ENCODE results near the gene YWHAQ. TPM values are rescaled to one million over a fixed set of nuclear protein-coding genes. Genes with fewer than 3 reads are reported as not detected.

Gene YWHAQ
- total and polyA plus RNA-seq, 2 of the 4 experiments (the other 2 are of a cell fraction): 196 to 255 TPM

DNA sequence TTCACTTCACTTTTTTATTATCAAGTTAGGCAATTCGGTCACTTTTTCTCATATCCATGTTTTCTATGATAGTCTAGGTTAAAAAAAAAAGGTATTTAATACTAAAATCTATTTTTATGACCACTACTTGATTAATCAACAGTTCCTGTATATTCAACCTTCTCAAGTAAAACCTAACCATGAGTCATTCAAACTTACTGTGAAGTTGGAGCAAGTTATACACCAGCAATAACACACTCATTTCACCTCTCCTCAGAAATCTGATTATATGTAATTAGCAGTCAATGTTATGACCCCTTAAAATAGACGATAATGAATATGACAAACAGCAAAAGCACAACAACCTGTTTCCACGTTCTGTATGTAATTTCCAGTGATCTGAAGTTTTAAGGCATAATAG, 40.2 kb downstream of the YWHAQ start:
- H3K56ac ChIP-seq (ENCODE audit: extremely low read depth, insufficient read depth, low read length): no peak overlapping the region
- no peak overlapping the region for H2AK9ac ChIP-seq (replicated peaks; ENCODE audit: low read depth, low read length, poor library complexity)
- no peaks in the 10 kb centered on the region for H3K9me3 ChIP-seq (ENCODE audit: control insufficient read depth, insufficient read depth, low read length)
- intact Hi-C loops (cut with micrococcal nuclease): no loop called here
- H4K5ac ChIP-seq (ENCODE audit: low read depth, low read length): no peak overlapping the region
- no peak overlapping the region for H2AFZ ChIP-seq (replicated peaks; ENCODE audit: low read length, poor library complexity)
- H3K9ac ChIP-seq (ENCODE audit: low read depth, low read length): no peak overlapping the region
- no peak; the same call in 1 of the 2 replicates for TF ChIP-seq BHLHE40 (IDR thresholded peaks at IDR 0.05; ENCODE audit: low read depth, low read length)
- TF ChIP-seq CEBPB (IDR thresholded peaks at IDR 0.05; ENCODE audit: low read depth, low read length): no peak
- no peak for TF ChIP-seq NFE2L2 (IDR thresholded peaks at IDR 0.05; ENCODE audit: low read depth, low read length)
- TF ChIP-seq RCOR1 (IDR thresholded peaks at IDR 0.05; ENCODE audit: insufficient replicate concordance, low read length): no peak
- TF ChIP-seq, protein P1, sequence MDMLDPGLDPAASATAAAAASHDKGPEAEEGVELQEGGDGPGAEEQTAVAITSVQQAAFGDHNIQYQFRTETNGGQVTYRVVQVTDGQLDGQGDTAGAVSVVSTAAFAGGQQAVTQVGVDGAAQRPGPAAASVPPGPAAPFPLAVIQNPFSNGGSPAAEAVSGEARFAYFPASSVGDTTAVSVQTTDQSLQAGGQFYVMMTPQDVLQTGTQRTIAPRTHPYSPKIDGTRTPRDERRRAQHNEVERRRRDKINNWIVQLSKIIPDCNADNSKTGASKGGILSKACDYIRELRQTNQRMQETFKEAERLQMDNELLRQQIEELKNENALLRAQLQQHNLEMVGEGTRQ (IDR thresholded peaks at IDR 0.05; ENCODE audit: low read depth, low read length): no peak
- no peak for TF ChIP-seq MXI1 (IDR thresholded peaks at IDR 0.05; ENCODE audit: borderline replicate concordance, low read depth, low read length)
- H3K23ac ChIP-seq (ENCODE audit: low read depth, low read length): no peak overlapping the region
- no peak overlapping the region for H3K18ac ChIP-seq (ENCODE audit: low read depth, low read length)
- H3K4me1 ChIP-seq (ENCODE audit: control insufficient read depth, insufficient read depth, low read length): peaks cover 12% of the 10 kb centered on the region
- H2BK5ac ChIP-seq (ENCODE audit: low read depth, low read length, poor library complexity, severe bottlenecking): no peak overlapping the region
- H2AK5ac ChIP-seq (ENCODE audit: low read depth, low read length): no peak overlapping the region
- no peak overlapping the region for H2BK120ac ChIP-seq (ENCODE audit: low read depth, low read length)
- POLR2A ChIA-PET (ENCODE audit: unreplicated experiment): no interaction called here
- peaks cover 69% of the 10 kb centered on the region for H4K20me1 ChIP-seq (ENCODE audit: insufficient read depth, low read length)
- no peak overlapping the region for H3K27ac ChIP-seq (ENCODE audit: insufficient read depth, low read length)
- ATAC-seq (ENCODE audit: low read depth) (no peak), DNase-seq (peak; percentile 45)
- CTCF ChIA-PET: interaction anchor here (0.9 kb wide), 1 partner anchor 16 kb away, joined by 7 read pairs; no protein-coding TSS in a partner anchor
- H4K91ac ChIP-seq (ENCODE audit: insufficient read depth, low read depth, low read length): no peak overlapping the region
- WGBS, 2 experiments (ENCODE audit: extremely low coverage in 2 of 2, insufficient read length in 1 of 2): no CpG with 5 or more reads among the region's 3 CpGs
- peaks cover 24% of the 10 kb centered on the region for H3K36me3 ChIP-seq (ENCODE audit: control insufficient read depth, insufficient read depth, low read length)
- no peak overlapping the region for H3K4me2 ChIP-seq (ENCODE audit: low read depth, low read length)
- no peak overlapping the region for H3K4me3 ChIP-seq (ENCODE audit: insufficient read depth, low read depth, low read length)
- no peak overlapping the region for H2BK20ac ChIP-seq (ENCODE audit: low read depth, low read length)
- in situ Hi-C loops (cut with MboI; ENCODE audit: low sequenced_read_pairs): no loop called here
- H3K4ac ChIP-seq (ENCODE audit: low read depth, low read length): no peak overlapping the region
- H3K79me1 ChIP-seq (ENCODE audit: low read depth in 1 of 2, low read length in 2 of 2): peaks cover 29 to 64% of the 10 kb centered on the region in 2 experiments
- no peaks in the 10 kb centered on the region for H3K27me3 ChIP-seq (ENCODE audit: control insufficient read depth, insufficient read depth, low read length)
- no peak overlapping the region for H4K8ac ChIP-seq (ENCODE audit: low read depth in 2 of 2, low read length in 2 of 2)
- dilution Hi-C loops (cut with HindIII; ENCODE audit: low sequenced_read_pairs, unreplicated experiment): no loop called here
- H2BK15ac ChIP-seq (ENCODE audit: low read depth, low read length): no peak overlapping the region
- no peak overlapping the region for H3K14ac ChIP-seq (replicated peaks; ENCODE audit: low read depth, low read length)
- peaks cover 22% of the 10 kb centered on the region for H3K9me1 ChIP-seq (ENCODE audit: insufficient read depth, low read length)
- no TSS peak for BruUV-seq (replicated peaks)
